Retina (tissue), 1 donor: ENCODE results near the gene KIR2DL4.
"Not testable (repeated sequence)": the region's sequence is repeated elsewhere in the genome, so short reads cannot be mapped to it uniquely, and the experiment has no call there.

Experiments used
- DNase-seq: peaks from one replicate; pipeline ENCODE4 v3.0.0-alpha.2; 2016

Gene KIR2DL4

DNA sequence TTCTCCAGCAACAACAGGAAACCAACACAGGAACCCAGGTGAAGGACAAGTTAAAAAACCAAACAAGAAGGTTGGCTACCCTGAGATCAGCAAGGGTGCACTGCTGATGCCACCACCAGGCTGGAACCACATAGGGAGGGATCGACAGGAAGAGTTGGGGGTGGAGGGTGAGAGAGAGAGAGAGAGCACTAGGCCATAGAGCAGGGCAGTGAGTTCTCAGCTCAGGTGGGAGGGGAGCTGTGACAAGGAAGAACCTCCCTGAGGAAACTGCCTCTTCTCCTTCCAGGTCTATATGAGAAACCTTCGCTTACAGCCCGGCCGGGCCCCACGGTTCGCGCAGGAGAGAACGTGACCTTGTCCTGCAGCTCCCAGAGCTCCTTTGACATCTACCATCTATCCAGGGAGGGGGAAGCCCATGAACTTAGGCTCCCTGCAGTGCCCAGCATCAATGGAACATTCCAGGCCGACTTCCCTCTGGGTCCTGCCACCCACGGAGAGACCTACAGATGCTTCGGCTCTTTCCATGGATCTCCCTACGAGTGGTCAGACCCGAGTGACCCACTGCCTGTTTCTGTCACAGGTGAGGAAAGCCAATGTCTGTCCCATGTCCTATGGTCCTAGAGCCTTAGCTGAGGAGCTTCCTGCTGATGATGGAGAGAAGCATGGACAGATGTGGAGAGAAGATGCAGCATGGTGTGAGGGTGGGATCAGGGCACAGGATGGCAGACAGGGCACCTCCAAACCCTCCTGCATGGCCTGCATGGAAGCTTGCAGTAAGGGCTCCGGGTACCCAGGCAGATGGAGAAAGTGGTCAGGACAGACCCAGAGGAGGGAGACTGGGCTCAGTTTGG is 2.5 kb downstream of the KIR2DL4 start:
- no peak for DNase-seq

DNA sequence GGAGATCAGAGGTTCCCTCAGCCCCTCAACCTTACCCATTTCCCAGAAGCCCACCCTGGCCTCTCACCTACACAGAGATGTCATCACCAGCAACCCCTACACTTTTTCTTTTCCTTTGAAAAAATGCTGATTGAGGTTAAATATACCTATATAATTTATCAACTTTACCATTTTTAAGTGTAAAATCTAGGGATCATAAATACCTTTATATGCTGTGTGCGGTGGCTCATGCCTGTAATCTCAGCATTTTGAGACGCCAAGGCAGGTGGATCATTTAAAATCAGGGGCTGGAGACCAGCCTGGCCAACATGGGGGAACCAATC is 3.1 kb downstream of the KIR2DL4 start:
- no peak for DNase-seq

DNA sequence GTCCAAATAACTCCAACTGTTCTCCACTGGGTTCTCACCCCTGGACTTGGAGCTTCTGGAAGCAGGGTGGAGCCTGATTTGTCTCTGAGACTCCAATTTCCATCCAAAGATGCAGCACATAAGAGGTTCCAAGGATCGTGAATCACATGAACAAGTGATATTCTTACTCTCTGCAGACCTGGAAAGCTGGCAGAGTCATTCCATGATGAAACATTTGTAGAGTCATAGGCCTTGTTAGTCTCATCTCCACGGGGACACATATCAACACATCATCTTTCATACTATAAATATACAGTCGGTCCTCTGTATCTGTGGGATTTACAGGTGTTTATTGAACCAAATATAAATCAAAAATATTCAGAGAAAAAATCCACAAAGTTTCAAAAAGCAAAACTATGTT is 11.2 kb downstream of the KIR2DL4 start:
- not testable (repeated sequence) for DNase-seq

DNA sequence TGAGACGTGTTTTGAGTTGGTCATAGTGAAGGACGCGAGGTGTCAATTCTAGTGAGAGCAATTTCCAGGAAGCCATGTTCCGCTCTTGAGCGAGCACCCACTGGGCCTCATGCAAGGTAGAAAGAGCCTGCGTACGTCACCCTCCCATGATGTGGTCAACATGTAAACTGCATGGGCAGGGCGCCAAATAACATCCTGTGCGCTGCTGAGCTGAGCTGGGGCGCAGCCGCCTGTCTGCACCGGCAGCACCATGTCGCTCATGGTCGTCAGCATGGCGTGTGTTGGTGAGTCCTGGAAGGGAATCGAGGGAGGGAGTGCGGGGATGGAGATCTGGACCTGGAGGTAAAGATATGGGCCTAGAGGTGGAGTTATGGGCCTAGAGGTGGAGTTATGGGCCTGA is 12.8 kb downstream of the KIR2DL4 start, which contains the start of gene KIR3DL1:
Gene KIR3DL1 (plus strand): TSS at position 218 of the 400 bp plus-strand sequence.
- not testable (repeated sequence) for DNase-seq

DNA sequence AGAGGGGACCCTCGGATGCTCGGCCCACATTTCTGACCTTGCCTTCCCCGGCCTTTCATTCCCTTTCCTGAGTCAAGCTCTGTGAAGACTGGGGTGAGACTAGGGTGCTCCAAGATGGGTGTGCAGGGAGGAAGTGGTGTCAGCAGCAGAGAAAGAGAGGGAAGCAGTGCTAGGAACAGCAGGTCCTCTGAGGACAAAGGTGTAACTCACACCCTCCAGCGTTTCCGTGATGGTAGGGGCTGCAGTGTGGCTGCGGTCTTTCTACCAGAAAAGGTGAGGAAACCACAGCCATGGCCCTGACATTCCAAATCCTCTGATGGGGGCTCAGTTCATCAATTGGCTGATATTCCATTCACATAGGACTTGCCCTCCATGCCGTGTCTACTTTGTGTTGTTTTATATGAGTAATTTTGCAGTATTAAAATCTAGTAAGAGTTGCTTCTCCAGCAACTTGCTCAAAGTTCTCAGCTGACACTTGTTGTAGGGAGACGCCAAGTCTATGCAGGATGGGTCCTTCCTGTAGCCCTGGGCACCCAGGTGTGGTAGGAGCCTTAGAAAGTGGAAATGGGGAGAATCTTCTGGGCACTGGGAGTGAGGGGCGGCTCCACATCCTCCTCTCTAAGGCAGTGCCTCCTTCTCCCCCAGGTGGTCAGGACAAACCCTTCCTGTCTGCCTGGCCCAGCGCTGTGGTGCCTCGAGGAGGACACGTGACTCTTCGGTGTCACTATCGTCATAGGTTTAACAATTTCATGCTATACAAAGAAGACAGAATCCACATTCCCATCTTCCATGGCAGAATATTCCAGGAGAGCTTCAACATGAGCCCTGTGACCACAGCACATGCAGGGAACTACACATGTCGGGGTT is 14.5 kb downstream of the KIR2DL4 start:
- no peak for DNase-seq

DNA sequence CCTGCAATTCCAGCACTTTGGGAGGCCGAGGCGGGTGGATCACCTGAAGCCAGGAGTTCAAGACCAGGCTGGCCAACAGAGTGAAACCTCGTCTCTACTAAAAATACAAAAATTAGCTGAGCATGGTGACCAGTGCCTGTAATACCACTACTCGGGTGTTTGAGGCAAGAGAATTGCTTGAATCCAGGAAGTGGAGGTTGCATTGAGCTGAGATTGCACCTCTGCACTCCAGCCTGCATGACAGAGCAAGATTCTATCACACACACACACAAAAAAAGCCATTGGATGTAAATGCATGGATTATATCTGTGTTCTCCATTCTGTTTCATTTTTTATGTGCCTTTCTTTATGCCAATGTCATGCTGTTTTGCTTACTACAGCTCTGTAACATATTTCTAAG is 21.0 kb downstream of the KIR2DL4 start:
- DNase-seq, result not testable (repeated sequence)

DNA sequence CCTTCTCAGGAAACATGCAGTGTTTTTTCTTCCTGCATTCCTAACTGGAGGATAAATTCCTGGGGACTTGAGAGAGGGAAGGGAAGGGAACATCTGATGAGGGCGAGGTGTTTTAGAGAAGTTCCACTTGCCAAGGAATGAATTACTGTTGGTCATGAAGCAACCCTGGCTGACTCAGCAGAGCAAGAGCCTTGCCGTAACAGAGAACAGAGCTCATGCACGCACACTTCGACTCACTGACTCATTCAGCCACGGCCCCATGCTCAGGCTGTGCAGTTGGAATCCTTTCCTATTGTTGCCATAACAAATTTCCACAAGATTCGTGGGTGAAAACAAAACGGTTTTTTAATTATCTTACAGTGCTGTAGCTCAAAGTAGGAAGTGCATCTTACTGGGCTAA is 21.9 kb downstream of the KIR2DL4 start:
- not testable (repeated sequence) for DNase-seq

DNA sequence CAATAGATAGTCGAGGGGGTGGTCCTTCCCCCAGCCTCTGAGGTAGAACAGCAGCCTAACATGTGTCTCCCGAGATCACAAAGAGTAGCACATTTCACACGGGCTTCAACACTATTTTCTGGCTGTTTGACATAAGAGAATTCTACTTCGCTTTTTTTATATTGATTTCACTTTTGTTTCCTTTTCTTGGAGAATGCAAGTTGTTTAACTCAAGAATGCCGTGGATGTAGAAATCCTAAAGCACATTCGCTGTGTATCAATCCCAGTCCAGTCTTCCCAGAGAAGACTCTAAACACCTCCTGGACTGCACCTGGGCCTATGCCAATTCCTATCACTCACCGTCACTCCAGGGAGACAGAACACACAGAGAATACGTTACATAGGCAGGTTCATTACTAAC is 24.7 kb downstream of the KIR2DL4 start:
- DNase-seq, result not testable (repeated sequence)

DNA sequence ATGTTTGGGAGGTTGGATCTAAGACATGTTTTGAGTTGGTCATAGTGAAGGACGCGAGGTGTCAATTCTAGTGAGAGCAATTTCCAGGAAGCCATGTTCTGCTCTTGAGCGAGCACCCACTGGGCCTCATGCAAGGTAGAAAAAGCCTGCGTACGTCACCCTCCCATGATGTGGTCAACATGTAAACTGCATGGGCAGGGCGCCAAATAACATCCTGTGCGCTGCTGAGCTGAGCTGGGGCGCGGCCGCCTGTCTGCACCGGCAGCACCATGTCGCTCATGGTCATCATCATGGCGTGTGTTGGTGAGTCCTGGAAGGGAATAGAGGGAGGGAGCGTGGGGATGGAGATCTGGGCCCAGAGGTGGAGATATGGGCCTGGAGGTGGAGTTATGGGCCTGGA is 29.1 kb downstream of the KIR2DL4 start, which contains the start of gene KIR2DS4:
Gene KIR2DS4 (plus strand): TSS at position 181 of the 400 bp plus-strand sequence.
- not testable (repeated sequence) for DNase-seq

DNA sequence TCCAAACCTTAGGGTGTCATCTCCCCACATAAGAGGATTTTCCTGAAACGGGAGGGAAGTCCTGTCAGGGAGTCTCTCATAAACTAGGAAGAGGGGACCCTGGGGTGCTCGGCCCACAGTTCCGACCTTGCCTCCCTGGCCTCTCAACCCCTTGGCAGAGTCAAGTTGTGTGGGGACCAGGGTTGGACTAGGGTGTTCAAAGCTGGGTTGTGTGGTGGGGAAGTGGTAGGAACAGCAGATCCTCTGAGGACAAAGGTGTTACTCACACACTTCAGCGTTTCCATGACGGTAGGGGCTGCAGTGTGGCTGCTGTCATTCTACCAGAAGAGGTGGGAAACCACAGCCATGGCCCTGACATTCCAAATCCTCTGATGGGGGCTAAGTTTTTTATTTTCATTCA is 31.7 kb downstream of the KIR2DL4 start:
- not testable (repeated sequence) for DNase-seq

DNA sequence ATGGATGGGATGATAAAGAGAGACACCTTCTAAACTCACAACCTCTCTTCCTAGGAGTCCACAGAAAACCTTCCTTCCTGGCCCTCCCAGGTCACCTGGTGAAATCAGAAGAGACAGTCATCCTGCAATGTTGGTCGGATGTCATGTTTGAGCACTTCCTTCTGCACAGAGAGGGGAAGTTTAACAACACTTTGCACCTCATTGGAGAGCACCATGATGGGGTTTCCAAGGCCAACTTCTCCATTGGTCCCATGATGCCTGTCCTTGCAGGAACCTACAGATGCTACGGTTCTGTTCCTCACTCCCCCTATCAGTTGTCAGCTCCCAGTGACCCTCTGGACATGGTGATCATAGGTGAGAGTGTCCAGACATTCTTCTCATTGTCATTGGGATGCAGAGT is 34.1 kb downstream of the KIR2DL4 start:
- not testable (repeated sequence) for DNase-seq

DNA sequence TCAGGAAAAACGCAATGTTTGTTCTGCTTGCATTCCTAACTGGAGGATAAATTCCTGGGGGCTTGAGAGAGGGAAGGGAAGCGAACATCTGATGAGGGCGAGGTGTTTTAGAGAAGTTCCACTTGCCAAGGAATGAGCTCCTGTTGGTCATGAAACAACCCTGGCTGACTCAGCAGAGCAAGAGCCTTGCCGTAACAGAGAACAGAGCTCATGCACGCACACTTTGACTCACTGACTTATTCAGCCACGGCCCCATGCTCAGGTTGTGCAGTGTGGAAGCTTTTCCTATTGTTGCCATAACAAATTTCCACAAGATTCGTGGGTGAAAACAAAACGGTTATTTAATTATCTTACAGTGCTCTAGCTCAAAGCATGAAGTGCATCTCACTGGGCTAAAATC is 39.8 kb downstream of the KIR2DL4 start:
- DNase-seq, result not testable (repeated sequence)

DNA sequence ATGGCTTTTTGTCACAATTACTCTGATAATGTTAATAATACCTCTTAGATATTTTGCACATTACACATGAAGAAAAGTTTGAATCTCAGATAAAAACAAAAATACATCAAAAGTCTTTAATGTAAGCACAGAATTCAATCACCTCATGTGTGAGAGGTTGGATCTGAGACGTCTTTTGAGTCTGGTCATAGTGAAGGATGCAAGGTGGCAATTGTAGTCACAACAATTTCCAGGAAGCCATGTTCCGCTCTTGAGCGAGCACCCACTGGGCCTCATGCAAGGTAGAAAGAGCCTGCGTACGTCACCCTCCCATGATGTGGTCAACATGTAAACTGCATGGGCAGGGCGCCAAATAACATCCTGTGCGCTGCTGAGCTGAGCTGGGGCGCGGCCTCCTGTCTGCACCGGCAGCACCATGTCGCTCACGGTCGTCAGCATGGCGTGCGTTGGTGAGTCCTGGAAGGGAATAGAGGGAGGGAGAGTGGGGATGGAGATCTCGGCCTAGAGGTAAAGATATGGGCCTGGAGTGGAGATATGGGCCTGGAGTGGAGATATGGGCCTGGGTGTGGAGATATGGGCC is 46.7 kb downstream of the KIR2DL4 start, which contains the start of gene KIR3DL2:
Gene KIR3DL2 (plus strand): TSS at position 383 of the 580 bp plus-strand sequence. CDS start 33 bp downstream, at position 416.
- not testable (repeated sequence) for DNase-seq

DNA sequence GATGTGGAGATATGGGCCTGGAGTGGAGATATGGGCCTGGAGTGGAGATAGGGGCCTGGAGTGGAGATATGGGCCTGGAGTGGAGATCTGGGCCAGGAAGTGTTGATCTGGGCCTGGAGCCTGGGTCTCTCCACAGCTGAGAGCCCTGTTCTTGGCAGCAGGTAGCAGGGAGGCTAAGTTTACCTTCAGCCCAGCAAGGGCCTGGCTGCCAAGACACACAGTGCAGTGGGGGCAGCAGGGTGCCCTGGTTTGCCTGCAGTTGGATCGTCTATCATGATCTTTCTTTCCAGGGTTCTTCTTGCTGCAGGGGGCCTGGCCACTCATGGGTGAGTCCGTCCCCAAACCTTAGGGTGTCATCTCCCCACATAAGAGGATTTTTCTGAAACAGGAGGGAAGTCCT is 47.5 kb downstream of the KIR2DL4 start:
- no peak for DNase-seq

DNA sequence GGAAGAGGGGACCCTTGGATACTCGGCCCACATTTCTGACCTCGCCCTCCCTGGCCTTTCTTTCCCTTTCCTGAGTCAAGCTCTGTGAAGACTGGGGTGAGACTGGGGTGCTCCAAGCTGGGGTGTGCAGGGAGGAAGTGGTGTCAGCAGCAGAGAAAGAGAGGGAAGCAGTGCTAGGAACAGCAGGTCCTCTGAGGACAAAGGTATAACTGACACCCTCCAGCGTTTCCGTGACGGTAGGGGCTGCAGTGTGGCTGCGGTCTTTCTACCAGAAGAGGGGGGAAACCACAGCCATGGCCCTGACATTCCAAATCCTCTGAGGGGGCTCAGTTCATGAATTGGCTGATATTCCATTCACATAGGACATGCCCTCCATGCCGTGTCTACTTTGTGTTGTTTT is 47.9 kb downstream of the KIR2DL4 start:
- no peak for DNase-seq

DNA sequence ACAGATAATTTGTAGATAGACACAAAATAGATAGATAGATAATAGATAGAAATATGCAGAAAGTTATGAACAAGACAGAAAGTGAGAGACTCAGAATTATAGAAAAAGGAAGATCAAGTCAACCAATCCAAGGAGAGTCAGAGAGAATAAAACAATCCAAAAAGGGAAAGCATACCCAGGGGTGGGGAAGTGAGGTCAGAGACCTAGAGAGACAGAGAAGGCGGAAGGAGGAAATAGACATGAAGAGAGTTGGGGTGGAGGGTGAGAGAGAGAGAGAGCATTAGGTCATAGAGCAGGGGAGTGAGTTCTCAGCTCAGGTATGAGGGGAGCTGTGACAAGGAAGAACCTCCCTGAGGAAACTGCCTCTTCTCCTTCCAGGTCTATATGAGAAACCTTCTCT is 51.8 kb downstream of the KIR2DL4 start:
- not testable (repeated sequence) for DNase-seq

DNA sequence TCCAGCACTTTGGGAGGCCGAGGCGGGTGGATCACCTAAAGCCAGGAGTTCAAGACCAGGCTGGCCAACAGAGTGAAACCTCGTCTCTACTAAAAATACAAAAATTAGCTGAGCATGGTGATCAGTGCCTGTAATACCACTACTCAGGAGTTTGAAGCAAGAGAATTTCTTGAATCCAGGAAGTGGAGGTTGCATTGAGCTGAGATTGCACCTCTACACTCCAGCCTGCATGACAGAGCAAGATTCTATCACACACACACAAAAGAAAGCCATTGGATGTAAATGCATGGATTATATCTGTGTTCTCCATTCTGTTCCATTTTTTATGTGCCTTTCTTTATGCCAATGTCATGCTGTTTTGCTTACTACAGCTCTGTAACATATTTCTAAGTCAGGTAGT is 55.1 kb downstream of the KIR2DL4 start:
- DNase-seq, result not testable (repeated sequence)

DNA sequence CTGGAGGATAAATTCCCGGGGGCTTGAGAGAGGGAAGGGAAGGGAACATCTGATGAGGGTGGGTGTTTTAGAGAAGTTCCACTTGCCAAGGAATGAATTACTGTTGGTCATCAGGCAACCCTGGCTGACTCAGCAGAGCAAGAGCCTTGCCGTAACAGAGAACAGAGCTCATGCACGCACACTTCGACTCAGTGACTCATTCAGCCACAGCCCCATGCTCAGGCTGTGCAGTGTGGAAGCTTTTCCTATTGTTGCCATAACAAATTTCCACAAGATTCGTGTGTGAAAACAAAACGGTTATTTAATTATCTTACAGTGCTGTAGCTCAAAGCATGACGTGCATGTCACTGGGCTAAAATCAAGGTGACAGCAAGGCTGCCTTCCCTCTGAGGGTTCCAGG is 56.0 kb downstream of the KIR2DL4 start:
- not testable (repeated sequence) for DNase-seq

DNA sequence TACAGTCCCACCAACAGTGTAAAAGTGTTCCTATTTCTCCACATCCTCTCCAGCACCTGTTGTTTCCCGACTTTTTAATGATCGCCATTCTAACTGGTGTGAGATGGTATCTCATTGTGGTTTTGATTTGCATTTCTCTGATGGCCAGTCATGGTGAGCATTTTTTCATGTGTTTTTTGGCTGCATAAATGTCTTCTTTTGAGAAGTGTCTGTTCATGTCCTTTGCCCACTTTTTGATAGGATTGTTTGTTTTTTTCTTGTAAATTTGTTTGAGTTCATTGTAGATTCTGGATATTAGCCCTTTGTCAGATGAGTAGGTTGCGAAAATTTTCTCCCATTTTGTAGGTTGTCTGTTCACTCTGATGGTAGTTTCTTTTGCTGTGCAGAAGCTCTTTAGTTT is 60.0 kb downstream of the KIR2DL4 start:
- DNase-seq, result not testable (repeated sequence)
